Stomach (tissue), 9 donors: Measurements from ENCODE around the gene EPOP. TPM values are rescaled to one million over a fixed set of nuclear protein-coding genes. Genes with fewer than 3 reads are reported as not detected.

ENCODE experiments used
- DNase-seq, 2 donors: peaks; one replicate each; pipeline versions ENCODE4 v3.0.0 to v3.0.0-alpha.2; 2013 to 2019
- H3K27ac ChIP-seq, 5 donors: fragments of 200-600 bp in 4 of 5; sonication (generic) in 4 of 5; one replicate each; pipeline ENCODE4 v1.5.1; 2013 to 2019; ENCODE audit warnings: mild to moderate bottlenecking in 1 of 5, moderate library complexity in 1 of 5
- H3K27me3 ChIP-seq, 3 donors: fragments of 200-600 bp; sonication (generic); one replicate each; pipeline ENCODE4 v1.5.1; 2017 to 2019; ENCODE audit warnings: mixed run types in 1 of 3
- H3K36me3 ChIP-seq, 4 donors: fragments of 200-600 bp; sonication (generic); 1 replicate in 3 of 4; 2 replicates in 1 of 4; pipeline ENCODE4 v1.5.1; 2016 to 2019
- H3K4me1 ChIP-seq, 4 donors: fragments of 200-600 bp; sonication (generic); one replicate each; pipeline ENCODE4 v1.5.1; 2016 to 2019
- H3K4me3 ChIP-seq, 4 donors: fragments of 200-600 bp; sonication (generic) in 3 of 4; one replicate each; pipeline ENCODE4 v1.5.1; 2016 to 2019; ENCODE audit warnings: mild to moderate bottlenecking in 1 of 4
- H3K9me3 ChIP-seq, 4 donors: fragments of 200-600 bp; sonication (generic); one replicate each; pipeline ENCODE4 v1.5.1; 2016 to 2019
- CTCF ChIP-seq, 7 experiments: fragments of 450-650 bp in 4 of 7; fragments of 200-600 bp in 3 of 7; sonication (generic) in 3 of 7; IDR thresholded peaks; one replicate each; pipeline ENCODE4 v1.5.1; 2016 to 2019; ENCODE audit warnings: antibody characterized with exemption in 7 of 7, control low read depth in 2 of 7, mild to moderate bottlenecking in 1 of 7
- EP300 ChIP-seq: sonication (generic); formaldehyde crosslinking; IDR thresholded peaks from one replicate; pipeline ENCODE4 v1.6.1; 2017; ENCODE audit warnings: antibody characterized with exemption
- POLR2A ChIP-seq, 4 donors: fragments of 450-650 bp; IDR thresholded peaks; one replicate each; pipeline ENCODE4 v1.6.1; 2016; ENCODE audit warnings: antibody characterized with exemption in 4 of 4, control low read depth in 2 of 4, mild to moderate bottlenecking in 1 of 4, moderate library complexity in 1 of 4
- POLR2AphosphoS5 ChIP-seq, 3 donors: sonication (generic); formaldehyde crosslinking; IDR thresholded peaks; one replicate each; pipeline ENCODE4 v1.6.1; 2016; ENCODE audit warnings: antibody characterized with exemption in 3 of 3
- WGBS, 5 donors: extraction: QIAGEN DNeasy Blood & Tissue Kit in 3 of 5; methylation state at CpG; one replicate each; pipeline versions ENCODE4 v1.1.5 to v1.1.7; 2013 to 2018; 5-methylcytosine and 5-hydroxymethylcytosine counted together
- intact Hi-C: fragments of 100-400 bp; cut with DNase I; formaldehyde crosslinking; loops from one replicate; pipeline ENCODE4 v1.15.1; 2023; ENCODE audit warnings: low total_unique reads
- polyA plus RNA-seq, 3 donors: library from polyadenylated mRNA; stranded (reverse); fragments of 200-250 nt; gene quantifications; one replicate each; pipeline ENCODE4 v1.2.3, GENCODE V29; 2013
- total RNA-seq, 5 donors: library from RNA; depleted of rRNA; stranded (reverse); fragments of >200 nt; gene quantifications; one replicate each; pipeline versions ENCODE4 v1.1.0 to v1.2.3, GENCODE V29; 2014 to 2016
- donor health status: healthy with polysubstance abuse.
- donor health status: Bipolar disorder and iron deficiency.
- donor health status: healthy.

EPOP gene
- total and polyA plus RNA-seq, 8 donors = under 0.01 to 1.5 (median 0.61) TPM; not detected in 1

- intact Hi-C loops = no loop called here
- Histone ChIP-seq H3K36me3 (peaks cover 28 to 58% (median 52%) of the 10 kb centered on the region in 4 donors), H3K27me3 (no peaks in the 10 kb centered on the region), H3K4me3 (peak overlapping the region in 1 of 4 donors; percentile 93), H3K9me3 (no peaks in the 10 kb centered on the region), H3K27ac (no peak overlapping the region), H3K4me1 (peaks cover 10 to 75% (median 37%) of the 10 kb centered on the region in 4 donors)
- TF ChIP-seq CTCF (IDR thresholded peaks at IDR 0.05) (no peak), POLR2A (IDR thresholded peaks at IDR 0.05) (no peak), POLR2AphosphoS5 (IDR thresholded peaks at IDR 0.05) (no peak), EP300 (no peak)
- no peak for DNase-seq
- WGBS, 5 donors = 70 to 80% (median 75%) methylated on average over 21 of the region's 21 CpGs
These were observed 33.1 kb upstream of the EPOP start for GRCh38 chr17:38707678-38708351.

- Histone ChIP-seq H3K36me3 (peaks cover 17 to 46% (median 41%) of the 10 kb centered on the region in 4 donors), H3K9me3 (no peaks in the 10 kb centered on the region), H3K27ac (peak overlapping the region; percentile 90 to 99 (median 97)), H3K4me3 (peak overlapping the region; percentile 87 to 97 (median 94)), H3K27me3 (no peaks in the 10 kb centered on the region), H3K4me1 (peaks cover 13 to 78% (median 44%) of the 10 kb centered on the region in 4 donors)
- peak in 1 of 2 donors; percentile 57 for DNase-seq
- TF ChIP-seq POLR2A (IDR thresholded peaks at IDR 0.05) = no peak
- TF ChIP-seq POLR2AphosphoS5 (IDR thresholded peaks at IDR 0.05) = no peak
- no peak for TF ChIP-seq EP300
- no peak for TF ChIP-seq CTCF (IDR thresholded peaks at IDR 0.05)
- 9 to 14% (median 10%) methylated on average over 20 of the region's 20 CpGs for WGBS, 5 donors
- intact Hi-C loops = no loop called here
These were observed 31.9 kb upstream of the EPOP start for GRCh38 chr17:38706505-38707216.

- no peaks in the 10 kb centered on the region for H3K9me3 ChIP-seq
- peak; percentile 46 to 71 for DNase-seq
- TF ChIP-seq POLR2AphosphoS5 (IDR thresholded peaks at IDR 0.05) (no peak), POLR2A (IDR thresholded peaks at IDR 0.05) (no peak), CTCF (IDR thresholded peaks at IDR 0.05) (no peak), EP300 (no peak)
- H3K4me3 ChIP-seq = peak overlapping the region; percentile 87 to 97 (median 94)
- H3K4me1 ChIP-seq = peaks cover 20 to 78% (median 51%) of the 10 kb centered on the region in 4 donors
- peaks cover 10 to 39% (median 34%) of the 10 kb centered on the region in 4 donors for H3K36me3 ChIP-seq
- intact Hi-C loops = no loop called here
- no peaks in the 10 kb centered on the region for H3K27me3 ChIP-seq
- peak overlapping the region; percentile 90 to 99 (median 97) for H3K27ac ChIP-seq
- 0 to 2% (median 1%) methylated on average over 31 to 38 of the region's 38 CpGs for WGBS, 5 donors
These were observed 31.2 kb upstream of the EPOP start for GRCh38 chr17:38705803-38706504.

- intact Hi-C loops = no loop called here
- H3K9me3 ChIP-seq = no peaks in the 10 kb centered on the region
- H3K4me3 ChIP-seq = peak overlapping the region; percentile 87 to 97 (median 94)
- H3K27ac ChIP-seq = peak overlapping the region; percentile 90 to 99 (median 97)
- DNase-seq = no peak
- peaks cover 9 to 34% (median 29%) of the 10 kb centered on the region in 4 donors for H3K36me3 ChIP-seq
- WGBS, 5 donors = 0 to 1% (median 0%) methylated on average over 2 to 32 of the region's 32 CpGs; no CpG with 5 or more reads in 1 of the 5 donors
- peaks cover 20 to 77% (median 53%) of the 10 kb centered on the region in 4 donors for H3K4me1 ChIP-seq
- no peaks in the 10 kb centered on the region for H3K27me3 ChIP-seq
- no peak for TF ChIP-seq EP300
- TF ChIP-seq POLR2A (IDR thresholded peaks at IDR 0.05) = no peak
- no peak for TF ChIP-seq CTCF (IDR thresholded peaks at IDR 0.05)
These were observed 30.7 kb upstream of the EPOP start for GRCh38 chr17:38705523-38705802.
